NCI-H2171 treated with DMSO at 0.1 percent for 48 hours (cell line): ENCODE results near the gene CARD11.

Source experiments
- DNase-seq: peaks from one replicate; lab custom pipeline; 2025; lab: John Stamatoyannopoulos, UW

The CARD11 gene

DNA sequence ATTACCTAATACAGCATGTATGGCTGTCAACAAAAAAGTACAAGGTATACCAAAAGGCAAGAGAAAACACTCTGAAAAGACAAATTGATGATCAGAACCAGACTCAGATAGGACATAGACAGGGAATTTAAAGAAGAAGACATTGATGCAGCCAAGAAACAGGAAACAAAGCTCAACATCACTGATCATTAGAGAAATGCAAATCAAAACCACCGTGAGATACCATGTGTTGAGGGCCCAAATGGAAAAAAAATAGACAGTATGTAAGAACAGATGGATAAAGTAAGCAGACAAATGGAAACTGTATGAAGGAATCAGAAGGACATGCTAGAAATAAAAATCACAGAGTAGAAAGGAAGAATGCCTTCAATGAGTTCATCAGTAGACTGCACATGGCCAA, 23.3 kb downstream of the CARD11 start:
- no peak for DNase-seq

DNA sequence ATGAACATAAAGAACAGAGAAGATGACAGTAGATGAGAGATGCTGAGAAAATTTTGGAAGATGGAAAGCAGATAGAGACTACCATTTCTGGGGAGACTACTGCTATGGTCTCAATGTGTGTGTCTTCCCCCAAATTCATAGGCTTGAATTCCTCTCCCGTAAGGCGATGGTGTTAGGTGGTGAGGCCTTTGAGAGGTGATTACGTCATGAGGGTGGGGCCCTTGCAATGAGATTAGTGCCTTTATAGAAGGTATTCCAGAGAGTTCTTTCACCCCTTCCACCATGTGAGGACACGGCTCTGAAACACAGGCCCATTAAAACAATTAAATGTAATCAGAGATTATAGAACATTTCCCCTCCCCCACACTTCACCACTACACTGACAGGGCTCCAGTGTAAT, 23.9 kb downstream of the CARD11 start:
- no peak for DNase-seq

DNA sequence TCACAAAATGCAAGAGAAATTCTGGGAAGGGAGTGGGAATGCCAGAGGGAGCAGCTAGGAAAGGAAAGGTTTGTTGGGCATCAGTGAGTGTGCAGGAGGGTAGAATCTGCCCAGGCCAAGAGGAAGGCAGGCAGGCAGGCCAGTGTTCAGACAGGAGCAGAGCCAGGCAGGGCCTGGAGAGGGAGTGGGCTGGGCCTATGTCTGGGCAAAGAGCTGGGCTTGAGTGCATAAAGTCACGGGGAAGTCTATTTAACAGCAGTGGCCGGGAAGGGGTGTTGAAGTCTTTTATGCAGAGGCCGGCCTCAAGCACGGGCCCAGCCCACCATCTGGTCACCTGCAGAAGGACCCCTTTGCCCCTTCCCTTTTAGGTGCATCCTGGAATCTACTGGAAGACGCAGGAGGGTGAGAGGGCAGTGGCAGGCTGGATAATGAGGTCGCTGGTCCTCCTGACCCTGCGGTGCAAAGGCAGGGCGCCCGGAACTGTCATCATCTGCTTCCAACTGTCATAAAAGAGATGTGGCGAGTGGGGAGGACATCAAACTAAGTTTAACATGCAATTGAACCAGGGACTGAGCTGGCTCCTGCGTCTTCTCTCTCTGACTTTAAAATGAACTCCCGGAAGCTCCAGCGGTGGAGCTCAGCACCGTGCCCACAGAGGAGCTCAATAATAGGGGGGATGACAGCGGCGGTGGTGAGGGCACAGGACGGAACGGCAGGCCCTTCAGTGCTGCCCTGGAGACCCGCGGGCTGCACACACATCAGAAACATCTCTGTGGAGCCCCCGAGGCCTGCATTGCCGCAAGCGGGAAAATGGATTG, 29.5 kb downstream of the CARD11 start:
- no peak for DNase-seq

GRCh38 chr7:3011211-3011852, 32.3 kb downstream of the CARD11 start:
- no peak for DNase-seq

DNA sequence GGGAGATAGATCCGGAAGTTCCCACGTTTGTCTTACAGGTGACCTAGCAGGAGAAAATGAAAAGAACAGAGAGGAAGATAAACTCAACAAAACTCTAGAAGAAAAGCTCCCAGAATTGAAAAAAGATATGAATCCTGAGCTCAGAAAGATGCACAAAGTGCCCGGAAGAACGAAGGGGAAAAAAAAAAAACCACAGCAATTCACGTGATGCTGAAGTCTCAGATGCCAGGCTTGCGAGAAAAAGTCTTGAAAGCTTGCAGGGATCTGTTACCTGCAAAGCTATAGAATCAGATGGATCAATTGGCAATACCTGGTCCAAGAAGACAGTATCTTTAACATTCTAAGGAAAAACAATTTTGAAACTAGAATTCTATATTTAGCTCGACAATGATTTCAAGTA, 33.5 kb downstream of the CARD11 start:
- no peak for DNase-seq

DNA sequence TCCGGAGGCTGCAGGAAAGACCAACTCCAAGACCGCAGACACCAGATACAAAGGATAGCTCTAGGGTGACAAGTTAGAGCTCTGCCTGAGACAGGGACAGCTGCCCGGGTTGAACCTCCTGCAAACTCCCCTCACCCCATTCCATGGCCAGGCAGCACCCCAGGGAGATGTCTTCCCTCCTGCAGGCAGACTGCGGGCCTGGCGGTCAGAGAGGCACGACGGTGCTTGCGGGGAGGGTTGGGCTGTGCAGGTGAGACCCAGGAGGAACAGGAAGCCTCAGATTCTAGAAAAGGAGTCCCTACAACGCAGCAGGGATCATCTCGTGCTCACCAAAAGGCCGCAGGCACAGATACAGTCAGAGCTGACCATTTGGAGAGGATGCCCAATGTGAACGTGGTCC, 34.6 kb downstream of the CARD11 start:
- DNase-seq = no peak

GRCh38 chr7:3008386-3008785, 35.3 kb downstream of the CARD11 start:
- DNase-seq = no peak

- DNase-seq = no peak
Measured at GRCh38 chr7:3007696-3008095, 36.0 kb downstream of the CARD11 start.

DNA sequence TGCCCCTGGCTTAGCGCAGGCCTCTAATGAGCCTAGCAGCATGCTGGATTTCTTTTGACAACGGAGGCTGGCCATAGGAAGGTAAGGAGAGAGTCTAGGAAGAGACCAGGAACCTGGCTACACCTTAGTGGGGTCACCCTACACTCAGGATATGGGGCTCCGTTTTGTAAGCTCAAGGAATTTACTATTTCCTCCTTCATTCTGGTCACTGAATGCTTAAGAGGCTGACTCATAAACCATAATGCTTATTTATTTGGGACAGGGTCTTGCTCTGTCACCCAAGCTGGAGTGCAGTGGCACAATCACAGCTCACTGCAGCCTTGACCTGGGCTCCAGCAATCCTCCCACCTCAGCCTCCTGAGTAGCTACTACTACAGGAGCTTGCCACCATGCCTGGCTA, 38.4 kb downstream of the CARD11 start:
- DNase-seq = no peak

GRCh38 chr7:3003936-3004335, 39.7 kb downstream of the CARD11 start:
- no peak for DNase-seq

DNA sequence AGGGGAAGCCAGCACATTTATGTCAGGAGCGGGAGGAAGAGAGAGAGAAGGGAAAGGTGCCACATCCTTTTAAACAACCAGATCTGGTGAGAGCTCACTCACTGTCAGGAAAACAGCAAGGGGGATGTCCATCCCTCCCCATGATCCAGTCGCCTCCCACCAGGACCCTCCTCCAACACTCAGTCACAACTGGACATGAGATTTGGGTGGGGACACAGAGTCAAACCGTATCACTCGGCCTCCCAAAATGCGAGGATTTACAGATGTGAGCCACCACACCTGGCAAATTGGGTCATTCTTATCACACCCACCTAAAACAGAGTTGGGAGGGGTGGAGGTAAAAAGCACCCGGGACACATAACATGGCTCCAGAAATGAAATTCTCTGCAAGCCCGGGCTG, 41.0 kb downstream of the CARD11 start:
- no peak for DNase-seq

- no peak for DNase-seq
Measured at GRCh38 chr7:3000566-3000965, 43.1 kb downstream of the CARD11 start.

GRCh38 chr7:2999078-2999500, 44.6 kb downstream of the CARD11 start:
- no peak for DNase-seq

- peak; percentile 19 for DNase-seq
Measured at GRCh38 chr7:2997014-2997413, 46.7 kb downstream of the CARD11 start.

DNA sequence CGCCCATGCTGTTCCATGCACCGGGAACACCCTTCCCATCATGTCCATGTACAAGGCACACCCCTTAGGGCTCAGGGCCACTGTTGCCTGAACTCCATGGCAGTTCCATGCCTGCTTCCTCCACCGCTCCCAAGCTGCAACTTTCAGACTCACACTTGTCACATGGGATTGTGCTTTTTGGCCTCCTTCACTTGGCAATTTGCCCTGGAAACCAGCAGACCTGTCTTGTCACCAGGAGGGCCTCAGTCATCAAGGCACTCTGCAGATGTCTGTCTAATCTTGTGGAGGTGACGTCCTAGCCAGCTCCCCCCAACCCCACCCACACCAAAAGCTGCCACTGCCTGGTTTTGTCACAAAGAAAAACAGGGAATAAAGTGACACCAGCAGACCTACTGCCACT, 47.5 kb downstream of the CARD11 start:
- DNase-seq = peak; percentile 68

- DNase-seq = peak; percentile 95
Measured at GRCh38 chr7:2993868-2994267, 49.8 kb downstream of the CARD11 start.

DNA sequence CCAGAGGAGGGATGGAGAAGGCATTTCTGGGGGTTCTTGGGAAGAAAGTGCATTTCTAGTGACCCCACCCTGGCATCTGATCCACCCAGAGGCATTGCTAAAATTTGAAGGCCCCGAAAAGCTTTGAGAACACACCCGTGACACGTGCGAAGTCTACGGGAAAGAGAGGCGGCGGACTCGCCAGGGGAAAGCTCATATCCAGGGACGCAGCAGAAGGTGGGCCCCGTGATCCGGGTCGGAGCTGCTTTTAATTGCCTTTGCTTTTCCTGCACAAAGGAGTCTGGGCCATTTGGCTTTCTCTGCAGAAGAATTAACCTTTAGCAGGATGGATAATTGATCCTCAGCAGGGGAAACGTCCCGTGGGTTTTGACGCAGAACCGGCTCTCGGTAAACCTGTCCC, 50.3 kb downstream of the CARD11 start:
- no peak for DNase-seq

GRCh38 chr7:2990949-2991470, 52.7 kb downstream of the CARD11 start:
- DNase-seq = no peak

GRCh38 chr7:2986561-2986960, 57.1 kb downstream of the CARD11 start:
- no peak for DNase-seq

GRCh38 chr7:2985866-2986265, 57.8 kb downstream of the CARD11 start:
- no peak for DNase-seq

DNA sequence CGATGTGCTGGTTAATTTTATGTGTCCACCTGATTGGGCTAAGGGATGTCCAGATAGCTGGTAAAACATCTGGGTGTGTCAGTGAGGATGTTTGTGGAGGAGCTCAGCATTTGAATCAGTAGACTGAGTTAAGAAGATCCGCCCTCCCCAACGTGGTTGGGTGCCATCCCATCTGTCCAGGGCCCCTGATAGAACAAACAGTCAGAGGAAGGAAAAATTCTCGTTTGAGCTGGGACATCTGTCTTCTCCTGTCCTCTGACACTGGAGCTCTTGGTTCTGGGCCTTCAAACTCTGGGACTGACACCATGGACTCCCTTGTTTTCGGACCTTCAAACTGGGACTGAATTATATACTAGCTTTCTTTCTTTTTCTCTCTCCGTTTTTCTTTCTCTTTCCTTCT, 59.6 kb downstream of the CARD11 start:
- peak; percentile 67 for DNase-seq

GRCh38 chr7:2983586-2983985, 60.1 kb downstream of the CARD11 start:
- DNase-seq = peak; percentile 58

GRCh38 chr7:2982831-2983230, 60.8 kb downstream of the CARD11 start:
- DNase-seq = no peak
